VCaP (cell line): Measurements from ENCODE around the gene PLA2G1B.
A peak's percentile ranks its signal among the peaks of the same experiment; 100 is the strongest.

ENCODE experiments used
- H3K27ac ChIP-seq: fragments of 450-650 bp; 2 replicates; pipeline ENCODE4 v1.5.1; 2017
- TF ChIP-seq, protein P1 (sequence below): fragments of 450-650 bp; conservative IDR thresholded peaks from 2 replicates; pipeline ENCODE4 v1.5.1; 2017; ENCODE audit warnings: mild to moderate bottlenecking, moderate library complexity

The PLA2G1B gene

DNA sequence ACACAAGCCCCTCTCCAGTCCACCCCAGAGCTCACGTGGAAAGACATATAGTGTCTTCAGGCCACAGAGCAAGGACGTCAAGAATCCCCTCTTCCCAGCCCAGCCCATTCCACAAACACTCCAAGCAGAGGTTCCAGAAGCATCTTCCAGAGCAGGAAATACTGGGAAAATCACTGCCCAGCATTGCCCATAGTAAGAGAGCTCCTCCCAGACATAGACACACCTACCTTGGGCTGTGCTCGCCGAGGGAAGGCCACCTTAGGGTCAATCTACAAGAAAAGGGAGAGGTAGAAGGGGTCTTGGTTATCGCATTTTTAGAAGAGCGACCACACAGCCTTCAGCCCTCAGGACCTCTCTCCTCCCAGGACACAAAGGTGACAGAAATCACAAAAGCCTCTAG is 36.9 kb upstream of the PLA2G1B start:
- no peak overlapping the region for H3K27ac ChIP-seq
- TF ChIP-seq, protein P1, sequence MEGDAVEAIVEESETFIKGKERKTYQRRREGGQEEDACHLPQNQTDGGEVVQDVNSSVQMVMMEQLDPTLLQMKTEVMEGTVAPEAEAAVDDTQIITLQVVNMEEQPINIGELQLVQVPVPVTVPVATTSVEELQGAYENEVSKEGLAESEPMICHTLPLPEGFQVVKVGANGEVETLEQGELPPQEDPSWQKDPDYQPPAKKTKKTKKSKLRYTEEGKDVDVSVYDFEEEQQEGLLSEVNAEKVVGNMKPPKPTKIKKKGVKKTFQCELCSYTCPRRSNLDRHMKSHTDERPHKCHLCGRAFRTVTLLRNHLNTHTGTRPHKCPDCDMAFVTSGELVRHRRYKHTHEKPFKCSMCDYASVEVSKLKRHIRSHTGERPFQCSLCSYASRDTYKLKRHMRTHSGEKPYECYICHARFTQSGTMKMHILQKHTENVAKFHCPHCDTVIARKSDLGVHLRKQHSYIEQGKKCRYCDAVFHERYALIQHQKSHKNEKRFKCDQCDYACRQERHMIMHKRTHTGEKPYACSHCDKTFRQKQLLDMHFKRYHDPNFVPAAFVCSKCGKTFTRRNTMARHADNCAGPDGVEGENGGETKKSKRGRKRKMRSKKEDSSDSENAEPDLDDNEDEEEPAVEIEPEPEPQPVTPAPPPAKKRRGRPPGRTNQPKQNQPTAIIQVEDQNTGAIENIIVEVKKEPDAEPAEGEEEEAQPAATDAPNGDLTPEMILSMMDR, result no peak

DNA sequence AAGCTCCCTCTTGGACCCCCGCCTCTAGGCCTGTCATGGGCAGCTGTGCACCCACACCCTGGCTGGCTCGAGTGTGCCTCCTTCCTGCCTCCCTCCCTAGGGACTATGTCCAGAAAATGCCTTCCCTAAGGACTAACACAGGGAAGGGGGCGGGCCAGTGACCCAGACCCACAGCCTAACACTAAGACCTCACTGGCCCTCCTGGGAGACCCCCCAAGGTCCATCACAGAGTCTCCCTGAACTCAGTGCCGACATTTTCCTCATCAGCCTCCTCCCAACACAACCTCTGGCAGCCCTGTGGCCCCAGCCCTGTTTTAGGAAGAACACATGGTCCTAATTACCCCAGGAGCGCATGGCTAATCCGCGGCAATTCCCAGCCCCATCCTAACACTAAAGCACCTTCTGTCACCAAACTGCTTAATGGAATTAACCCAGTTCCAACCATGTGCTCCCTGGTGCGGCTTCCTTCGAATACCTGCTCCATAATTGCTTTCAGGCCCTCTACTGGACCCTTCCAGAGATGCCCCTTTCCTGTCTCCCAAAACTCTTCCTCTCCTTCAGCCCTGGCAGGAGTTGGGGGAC is 35.8 kb upstream of the PLA2G1B start:
- H3K27ac ChIP-seq, result no peak overlapping the region
- TF ChIP-seq, protein P1, result no peak

DNA sequence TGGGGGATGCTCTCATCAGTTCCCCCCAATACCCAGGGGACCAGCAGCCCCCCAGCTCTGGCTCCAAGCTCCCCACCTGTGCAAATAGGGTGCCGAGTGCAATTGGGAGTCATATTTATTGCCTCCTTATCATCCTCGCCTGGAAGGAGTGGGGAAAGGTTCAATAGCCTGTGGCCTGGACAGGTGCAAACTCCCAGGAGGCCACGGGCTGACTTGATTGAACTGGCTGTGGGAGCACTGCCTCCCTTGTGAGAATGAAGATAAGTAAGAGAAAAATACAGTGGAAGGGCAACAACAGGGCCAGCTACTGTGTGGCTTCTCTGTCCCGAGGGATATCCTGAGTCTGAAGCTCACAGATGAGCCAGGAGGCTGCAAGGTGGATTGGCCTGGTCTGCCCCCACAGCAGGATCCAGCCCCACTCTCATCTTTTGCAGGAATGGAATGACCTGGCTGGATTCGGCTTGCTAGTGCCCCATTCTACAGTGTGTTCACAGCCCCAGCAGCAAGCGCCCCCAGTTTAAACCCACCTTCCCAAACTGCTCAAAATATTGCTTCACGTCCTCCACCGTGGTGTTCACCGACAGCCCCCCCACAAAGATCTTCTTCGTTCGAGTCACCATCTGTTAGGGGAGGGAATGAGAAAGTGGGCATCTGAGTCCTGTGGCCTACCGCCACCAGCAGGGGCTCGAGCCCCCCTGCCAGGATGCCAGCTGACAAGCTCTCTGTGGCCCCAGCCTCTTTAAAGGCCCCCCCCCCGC is 35.1 kb upstream of the PLA2G1B start:
- TF ChIP-seq, protein P1, result no peak
- no peak overlapping the region for H3K27ac ChIP-seq

DNA sequence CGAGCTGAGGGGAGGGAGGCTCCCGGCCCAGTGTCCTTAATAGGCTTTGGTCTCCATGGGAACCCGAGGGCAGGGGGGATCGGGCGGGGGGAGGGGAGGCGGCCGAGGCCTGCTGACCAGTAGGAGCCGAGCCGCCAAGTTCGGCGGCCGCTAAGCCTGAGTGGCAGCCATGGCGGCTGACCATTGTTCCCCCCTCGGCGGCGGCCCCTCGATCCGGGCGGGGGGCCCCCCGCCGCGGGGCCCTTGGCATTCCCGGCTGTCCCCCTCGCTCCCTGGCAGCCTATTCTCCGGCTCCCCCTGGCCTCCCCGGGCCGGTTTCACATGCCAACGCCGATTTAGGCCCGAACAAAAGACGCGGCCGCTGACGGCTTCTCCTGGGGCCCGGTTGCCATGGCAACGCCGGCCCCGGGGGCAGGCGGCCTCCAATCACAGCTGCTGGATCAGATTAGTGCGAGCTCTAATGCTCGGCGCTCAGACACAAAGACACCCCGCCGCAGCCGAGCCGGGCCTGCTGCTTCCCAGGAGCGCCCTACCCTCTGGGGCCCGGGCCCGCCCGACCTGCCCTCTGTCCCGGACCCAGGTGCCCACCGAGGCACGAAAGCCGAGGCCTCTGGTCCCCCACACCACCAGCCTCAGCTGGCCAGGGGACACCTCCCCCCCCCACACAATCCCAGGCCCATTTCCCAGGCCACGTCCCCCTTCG is 34.1 kb upstream of the PLA2G1B start:
- H3K27ac ChIP-seq, result no peak overlapping the region
- TF ChIP-seq, protein P1, result no peak

DNA sequence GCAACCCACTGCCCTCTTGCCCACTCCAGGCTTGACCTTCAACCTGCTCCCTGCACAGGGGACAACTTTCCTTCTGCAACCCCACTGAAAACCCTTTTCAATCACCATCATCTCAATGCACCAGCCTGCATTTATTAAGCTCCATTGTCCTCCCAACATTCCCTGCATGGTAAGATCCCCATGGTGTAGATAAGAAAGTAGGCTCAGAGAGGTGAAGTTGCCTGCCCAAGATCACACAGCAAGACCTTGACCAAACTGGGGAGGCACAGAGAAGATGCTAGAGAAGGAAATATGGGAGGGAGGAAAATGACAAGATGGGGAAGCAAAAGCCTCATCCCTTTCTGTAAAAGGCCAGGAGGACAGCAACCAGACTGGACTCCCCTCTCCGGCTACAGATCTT is 31.5 kb upstream of the PLA2G1B start:
- TF ChIP-seq, protein P1, result no peak
- no peak overlapping the region for H3K27ac ChIP-seq

DNA sequence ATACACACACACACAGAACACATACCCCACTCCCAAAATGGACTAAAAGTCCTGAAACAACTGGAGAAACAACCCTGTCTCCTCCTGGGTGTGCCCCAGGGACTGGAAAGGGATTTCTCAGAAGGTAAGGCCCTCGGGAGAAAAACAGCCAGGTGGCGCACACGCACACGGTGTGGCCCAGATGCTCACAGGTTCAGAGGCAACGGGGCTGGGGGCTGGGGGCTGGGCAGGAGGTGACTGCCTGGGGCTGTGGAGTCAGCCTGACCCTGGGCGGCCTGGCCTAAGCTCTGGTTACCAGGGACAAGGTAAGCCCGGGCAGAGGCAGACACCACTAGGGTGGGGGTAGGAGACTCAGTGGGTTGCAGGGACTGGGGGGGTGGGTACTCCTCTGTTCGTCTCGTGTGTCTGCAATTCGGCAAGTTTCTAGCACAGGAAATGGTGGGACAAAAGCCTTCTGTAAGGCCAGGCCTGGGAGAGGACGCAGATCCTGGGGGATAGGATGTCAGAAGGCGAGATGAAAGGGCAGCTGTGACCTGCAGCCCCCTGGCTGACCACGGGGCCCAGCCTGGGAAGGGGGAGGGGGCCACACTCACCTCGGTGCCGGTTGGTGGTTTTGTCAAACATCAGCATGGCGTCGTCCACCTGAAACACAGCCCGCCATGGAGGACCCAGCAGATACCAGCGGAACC is 31.0 kb upstream of the PLA2G1B start:
- H3K27ac ChIP-seq, result no peak overlapping the region
- TF ChIP-seq, protein P1, result peak; percentile 21; the same call in 1 of the 2 replicates

DNA sequence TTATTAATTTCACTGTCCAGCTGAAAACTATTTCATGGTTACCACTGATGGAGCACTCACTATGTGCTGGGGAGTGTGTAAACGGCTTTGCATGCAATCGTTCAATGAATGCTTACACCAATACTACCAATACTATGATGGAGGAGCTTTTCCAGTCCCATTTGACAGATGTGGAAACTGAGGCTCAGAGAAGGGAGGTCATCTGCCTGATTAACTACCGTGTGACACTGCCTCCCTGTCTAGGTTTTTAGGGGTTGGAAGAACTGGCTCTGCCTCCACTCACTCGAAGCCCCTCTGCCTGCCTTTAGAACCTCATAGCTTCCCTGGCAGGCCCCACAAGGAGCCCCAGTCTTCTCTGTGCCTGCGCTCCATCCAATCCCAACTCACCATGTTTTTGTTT is 29.5 kb upstream of the PLA2G1B start:
- H3K27ac ChIP-seq, result no peak overlapping the region
- TF ChIP-seq, protein P1, result no peak
